HG03159 (cell line): Measurements from ENCODE around the gene PF4V1.
"Not testable (repeated sequence)": the region's sequence is repeated elsewhere in the genome, so short reads cannot be mapped to it uniquely, and the experiment has no call there.

Source experiments
- ATAC-seq: cut with Tn5 transposase; IDR thresholded peaks from one replicate; pipeline ENCODE4 v1.9.1; 2021; ENCODE audit warnings: mild to moderate bottlenecking, moderate library complexity; ENCODE audit not compliant: unreplicated experiment

The PF4V1 gene

DNA sequence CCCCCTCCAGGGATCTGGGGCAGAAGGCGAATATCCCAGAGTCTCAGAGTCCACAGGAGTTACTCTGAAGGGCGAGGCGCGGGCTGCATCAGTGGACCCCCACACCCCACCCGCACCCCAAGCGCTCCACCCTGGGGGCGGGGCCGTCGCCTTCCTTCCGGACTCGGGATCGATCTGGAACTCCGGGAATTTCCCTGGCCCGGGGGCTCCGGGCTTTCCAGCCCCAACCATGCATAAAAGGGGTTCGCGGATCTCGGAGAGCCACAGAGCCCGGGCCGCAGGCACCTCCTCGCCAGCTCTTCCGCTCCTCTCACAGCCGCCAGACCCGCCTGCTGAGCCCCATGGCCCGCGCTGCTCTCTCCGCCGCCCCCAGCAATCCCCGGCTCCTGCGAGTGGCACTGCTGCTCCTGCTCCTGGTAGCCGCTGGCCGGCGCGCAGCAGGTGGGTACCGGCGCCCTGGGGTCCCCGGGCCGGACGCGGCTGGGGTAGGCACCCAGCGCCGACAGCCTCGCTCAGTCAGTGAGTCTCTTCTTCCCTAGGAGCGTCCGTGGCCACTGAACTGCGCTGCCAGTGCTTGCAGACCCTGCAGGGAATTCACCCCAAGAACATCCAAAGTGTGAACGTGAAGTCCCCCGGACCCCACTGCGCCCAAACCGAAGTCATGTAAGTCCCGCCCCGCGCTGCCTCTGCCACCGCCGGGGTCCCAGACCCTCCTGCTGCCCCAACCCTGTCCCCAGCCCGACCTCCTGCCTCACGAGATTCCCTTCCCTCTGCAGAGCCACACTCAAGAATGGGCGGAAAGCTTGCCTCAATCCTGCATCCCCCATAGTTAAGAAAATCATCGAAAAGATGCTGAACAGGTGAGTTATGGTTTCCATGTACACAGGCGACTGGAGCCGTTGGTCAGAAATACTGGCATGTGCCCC lies 16.3 kb downstream of the PF4V1 start, which contains the start of gene CXCL1:
TSS of gene CXCL1 (plus strand) at position 264 of the 926 bp plus-strand sequence. CDS start at position 342, 78 bp downstream.
- ATAC-seq: no peak

DNA sequence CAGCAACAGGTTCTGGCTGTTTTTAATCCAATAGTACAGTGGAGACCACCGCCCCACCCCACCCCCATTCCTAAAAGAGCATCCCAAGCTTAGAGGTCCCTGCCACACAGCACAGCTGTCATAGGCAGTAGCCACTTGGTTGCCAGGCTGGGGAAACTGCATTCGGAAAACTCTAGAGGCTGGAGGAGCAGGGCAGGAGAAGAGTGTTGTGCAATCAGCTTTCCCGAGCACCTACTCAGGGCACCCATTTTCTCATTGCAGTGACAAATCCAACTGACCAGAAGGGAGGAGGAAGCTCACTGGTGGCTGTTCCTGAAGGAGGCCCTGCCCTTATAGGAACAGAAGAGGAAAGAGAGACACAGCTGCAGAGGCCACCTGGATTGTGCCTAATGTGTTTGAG lies 17.2 kb downstream of the PF4V1 start:
- ATAC-seq: no peak

DNA sequence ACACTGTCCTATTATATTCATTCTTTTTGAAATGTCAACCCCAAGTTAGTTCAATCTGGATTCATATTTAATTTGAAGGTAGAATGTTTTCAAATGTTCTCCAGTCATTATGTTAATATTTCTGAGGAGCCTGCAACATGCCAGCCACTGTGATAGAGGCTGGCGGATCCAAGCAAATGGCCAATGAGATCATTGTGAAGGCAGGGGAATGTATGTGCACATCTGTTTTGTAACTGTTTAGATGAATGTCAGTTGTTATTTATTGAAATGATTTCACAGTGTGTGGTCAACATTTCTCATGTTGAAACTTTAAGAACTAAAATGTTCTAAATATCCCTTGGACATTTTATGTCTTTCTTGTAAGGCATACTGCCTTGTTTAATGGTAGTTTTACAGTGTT lies 17.7 kb downstream of the PF4V1 start:
- no peak for ATAC-seq

DNA sequence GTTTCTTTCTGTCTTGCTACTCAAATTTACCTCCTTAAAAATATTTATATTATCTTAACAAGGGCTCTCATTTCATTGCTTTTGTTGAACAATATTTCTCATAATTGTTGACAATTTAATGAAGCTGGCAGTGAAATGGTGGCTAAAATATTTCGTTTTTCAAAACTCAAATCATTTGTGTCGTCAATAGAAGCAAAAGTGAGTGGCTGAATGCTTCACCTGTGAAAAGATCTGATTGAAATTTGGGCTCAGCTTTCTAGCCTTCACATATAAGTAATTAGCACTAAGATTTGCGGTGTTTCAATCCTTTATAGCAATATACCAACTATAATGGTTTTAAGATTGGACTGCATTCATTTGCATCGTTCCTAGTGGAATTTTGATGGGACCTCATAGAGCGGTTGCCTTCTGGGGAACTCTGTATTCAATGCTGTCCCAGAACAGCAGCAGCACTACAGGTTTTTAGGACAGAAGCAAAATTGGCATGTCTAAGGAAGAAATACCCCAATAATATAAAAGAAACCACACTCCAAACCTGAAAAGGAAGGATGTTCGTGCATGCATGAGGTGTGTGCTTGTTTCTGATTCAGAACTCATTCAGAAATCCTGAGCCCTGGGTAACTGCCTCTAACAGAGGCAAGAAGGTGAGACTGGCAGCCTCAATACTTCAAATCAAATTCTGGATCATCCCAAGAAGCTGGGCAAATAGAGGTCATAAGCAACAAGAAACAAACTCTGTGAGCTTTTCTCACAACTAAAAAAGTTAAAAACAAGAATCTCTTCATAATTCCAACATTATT lies 18.6 kb downstream of the PF4V1 start:
- ATAC-seq: no peak

DNA sequence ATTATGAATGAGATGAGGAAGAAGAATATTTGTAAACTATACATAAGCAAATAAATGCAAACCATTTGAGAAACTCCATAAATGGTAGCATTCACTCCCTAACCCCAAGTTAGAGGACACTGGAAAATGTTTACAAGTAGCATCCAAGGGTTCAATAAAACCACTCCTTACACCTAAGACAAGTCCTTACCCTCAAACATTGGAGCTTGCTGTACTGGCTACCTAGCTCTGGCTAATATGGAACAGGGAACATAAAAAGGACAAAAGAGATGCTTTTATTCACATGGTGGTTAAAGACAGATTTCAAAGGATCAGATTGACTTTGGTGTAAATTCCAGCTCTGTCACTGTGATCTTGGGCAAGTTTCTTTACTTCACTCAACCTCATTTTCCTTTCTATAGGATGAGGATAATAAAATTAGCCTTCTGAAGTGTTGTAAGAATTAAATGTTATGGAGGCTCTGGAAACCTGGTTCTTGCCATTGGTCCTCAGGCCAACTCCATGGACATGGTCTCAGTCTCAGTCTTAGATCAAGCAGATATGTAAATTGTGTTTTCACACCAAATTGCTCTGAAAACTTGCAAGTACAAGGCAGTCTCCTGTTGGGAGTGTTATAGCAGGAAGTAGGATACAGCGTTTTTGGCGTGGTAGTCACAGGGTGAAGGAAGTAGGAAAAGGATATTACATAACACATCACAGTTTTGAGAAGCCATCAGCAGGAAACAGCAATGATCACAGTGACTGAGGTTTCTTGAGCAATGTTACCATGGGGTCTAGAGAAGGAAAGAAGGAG lies 19.4 kb downstream of the PF4V1 start:
- ATAC-seq: no peak

DNA sequence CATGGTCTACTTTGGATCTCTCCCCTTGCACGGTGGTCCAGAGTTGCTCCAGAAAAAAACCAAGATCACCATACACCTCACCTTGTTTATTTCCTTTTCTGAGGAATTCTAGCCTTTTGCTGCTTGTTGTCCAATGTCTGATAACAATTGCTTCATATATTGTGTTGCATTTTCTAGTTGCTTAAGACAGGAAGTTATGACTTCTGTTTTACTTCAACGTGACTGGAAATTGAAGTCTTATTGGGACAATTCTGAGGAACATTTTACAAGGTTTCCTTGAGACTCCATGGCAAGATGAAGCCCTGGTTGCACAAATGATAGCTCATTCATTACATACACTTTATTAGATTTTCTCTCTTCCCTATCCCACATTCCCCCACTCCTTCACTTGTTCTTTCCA lies 21.3 kb downstream of the PF4V1 start:
- ATAC-seq: no peak

DNA sequence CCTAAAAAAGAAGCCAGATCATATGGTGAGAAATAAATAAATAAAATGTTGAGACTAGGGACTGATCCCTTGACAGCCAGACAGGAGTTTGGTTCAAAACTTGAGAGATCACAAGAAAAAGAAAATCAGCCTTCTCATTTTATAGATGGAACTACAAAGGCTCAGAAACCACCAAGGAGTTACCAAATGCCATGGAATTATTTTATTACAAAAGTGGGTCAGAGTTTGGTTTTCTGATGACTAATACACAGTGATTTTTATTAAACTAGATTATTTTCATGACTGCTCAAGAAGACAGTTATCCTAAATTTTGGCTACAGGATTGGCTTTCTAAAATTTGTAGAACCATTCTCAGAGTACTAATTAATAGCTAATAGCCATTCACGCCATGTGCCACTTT lies 22.3 kb downstream of the PF4V1 start:
- ATAC-seq: no peak

DNA sequence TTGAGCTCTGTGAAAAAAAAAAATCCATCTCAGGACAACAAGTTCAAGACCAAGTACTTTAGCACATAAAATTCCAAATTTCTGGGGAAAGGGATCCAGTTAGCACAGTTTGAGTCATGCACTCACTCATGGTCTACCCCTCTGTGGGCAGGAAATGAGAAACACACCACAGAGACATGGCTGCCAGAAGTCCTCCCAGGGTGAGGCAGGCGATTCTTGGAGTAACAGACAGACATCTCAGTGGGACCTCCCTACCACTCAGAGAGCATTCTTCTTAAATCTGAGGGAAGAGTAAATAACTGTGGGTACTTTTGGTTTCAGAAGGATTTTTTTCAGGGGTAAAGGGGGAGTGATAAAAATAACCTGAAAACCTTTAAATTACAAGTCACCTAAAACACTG lies 30.2 kb downstream of the PF4V1 start:
- no peak for ATAC-seq

DNA sequence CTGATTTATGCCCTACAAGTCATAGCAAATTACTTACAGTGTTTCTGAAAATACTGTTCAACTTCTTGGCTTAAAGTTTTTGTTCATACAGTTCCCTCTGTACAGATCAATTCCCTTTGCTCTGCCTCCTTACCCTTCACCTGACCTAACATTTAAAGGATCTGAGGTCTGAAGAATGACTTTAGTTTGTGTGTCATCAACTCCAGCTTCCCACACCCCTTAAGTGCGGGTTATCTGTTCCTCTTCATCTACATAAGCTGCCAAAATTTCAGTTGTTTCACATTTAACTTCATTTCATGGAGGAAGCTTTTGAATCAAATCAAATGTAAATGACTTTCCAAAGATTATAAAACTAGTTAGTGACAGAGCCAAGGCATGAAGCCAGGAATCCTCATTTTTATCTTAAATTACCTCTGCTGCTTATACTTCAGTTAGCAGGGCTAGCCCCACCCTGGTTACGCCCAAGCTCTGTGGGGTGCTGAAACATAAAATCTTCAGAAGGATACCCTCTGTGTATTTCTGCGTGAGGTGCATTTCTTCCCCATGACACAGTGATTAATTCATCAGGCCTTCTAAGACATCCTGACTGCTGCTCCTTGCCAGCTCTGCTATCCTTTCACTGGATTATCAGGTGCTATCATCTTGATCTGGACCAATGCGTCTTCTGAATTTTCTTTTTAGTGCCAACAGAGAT lies 32.6 kb downstream of the PF4V1 start:
- no peak for ATAC-seq

DNA sequence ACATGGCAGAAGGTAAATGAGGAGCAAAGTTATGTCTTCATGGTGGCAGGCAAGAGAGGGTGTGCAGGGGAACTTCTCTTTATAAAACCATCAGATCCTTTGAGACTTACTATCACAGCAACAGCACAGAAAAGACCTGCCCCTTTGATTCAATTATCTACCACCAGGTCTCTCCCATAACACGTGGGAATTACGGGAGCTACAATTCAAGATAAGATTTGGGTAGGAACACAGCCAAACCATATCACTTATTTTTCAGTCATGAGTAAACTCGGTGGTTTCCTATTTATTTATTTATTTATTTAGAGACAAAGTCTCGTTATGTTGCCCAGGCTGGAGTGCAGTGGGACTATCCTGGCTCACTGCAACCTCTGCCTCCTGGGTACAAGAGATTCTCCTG lies 38.2 kb downstream of the PF4V1 start:
- no peak for ATAC-seq

DNA sequence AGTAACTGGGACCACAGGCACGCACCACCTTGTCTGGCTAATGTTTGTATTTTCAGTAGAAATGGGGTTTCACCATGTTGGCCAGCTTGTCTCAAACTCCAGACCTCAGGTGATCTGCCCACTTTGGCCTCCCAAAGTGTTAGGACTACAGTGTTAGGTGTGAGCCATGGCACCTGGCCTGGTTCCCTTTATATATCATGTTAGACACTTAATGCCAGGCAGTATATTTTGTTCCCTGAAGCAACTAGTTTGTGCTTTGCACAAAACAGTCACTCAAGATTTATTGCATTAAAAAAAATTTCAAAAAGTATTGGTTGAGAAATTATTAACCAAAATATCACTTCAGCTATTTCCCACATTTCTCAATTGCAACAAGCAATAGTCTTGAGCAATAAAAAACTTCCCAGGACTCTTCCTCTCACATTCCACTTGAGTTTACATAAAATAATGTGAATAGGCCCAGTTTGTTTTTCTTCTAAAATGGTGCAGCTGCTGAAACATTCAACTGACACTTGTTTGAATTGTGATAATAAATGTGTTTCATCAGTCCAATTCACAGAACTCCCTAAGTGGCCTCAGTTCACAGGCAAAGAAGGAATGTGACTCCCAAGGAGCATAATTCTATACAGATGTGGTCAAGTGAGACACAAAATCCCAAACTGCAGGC lies 38.8 kb downstream of the PF4V1 start:
- ATAC-seq: no peak

DNA sequence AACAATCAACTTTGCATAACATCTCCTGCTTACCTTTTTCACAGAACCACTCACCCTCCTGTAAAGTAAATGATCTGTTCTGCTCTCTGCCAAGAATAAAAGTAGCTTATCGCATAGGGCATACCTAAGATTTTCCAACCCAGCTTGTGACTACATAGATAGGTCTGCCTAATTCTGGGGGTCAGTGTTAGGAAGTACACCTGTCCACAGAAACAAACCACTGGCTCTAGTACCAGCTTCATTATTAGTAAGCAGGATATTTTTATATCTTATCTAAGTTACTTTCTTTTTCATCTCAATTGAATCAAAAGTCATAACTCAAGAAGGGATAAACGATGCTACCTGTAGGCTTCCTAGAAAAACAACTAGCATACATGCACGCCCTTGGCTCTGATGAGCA lies 39.9 kb downstream of the PF4V1 start:
- no peak for ATAC-seq

DNA sequence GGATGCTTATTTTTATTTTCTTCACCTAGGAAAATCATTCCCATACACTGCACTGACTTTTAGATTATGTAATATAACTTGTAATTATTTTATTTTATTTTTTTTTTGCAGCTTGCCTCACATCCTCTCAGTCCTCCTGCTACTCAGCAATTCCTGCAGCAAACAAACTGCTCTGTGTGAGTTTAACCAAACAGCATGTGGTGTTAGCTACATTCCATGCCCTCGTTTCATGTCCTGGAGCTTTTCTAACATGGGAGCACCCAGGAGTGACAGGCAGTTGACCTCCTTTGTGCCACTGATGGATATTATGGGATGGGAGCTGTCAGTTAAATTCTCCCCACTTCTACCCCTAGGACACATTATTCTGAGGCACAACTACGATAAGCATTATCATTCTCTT lies 40.9 kb downstream of the PF4V1 start:
- ATAC-seq: no peak

DNA sequence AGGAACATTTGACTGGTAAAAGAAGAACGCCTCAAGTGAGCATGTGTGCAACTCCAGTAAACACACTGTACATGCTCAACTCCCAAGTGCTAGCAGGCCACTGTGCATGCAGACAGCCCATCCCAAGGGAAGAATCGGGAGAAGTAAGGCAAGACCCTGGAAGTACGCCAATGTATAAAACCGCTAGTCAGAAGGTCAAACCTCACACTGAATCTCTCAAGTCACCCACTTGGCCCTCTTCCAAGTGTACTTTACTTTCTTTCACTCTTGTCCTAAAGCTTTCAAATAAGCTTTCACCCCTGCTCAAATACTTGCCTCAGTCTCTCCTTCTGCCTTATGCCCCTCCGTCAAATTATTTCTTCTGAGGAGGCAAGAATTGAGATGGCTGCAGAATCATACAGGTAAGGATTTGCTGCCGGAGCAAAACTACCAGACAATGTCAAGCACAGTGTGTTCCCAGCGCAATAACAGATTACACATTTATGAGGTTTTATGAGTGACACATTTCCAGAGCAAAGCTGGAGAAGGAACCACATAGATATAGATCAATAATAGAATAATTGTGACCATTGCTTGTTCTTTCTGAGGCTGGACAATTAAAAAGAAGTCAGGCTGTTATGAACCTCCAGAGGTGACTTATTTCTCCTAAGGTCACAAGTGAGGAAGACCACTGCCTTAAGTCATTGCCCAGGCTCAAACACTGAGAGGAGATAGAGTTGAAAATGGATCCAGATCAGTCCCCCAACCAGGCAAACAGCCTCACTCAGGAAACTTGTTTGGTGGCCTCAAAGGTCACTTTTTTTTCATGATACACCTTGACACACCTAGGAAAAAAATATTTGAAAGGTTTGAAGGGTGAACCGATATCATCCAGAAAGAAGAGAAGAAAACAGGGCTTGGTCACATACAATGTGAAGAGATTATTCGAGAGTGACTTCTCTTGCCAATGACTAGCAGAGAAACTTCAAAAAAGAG lies 42.4 kb downstream of the PF4V1 start:
- ATAC-seq: no peak

DNA sequence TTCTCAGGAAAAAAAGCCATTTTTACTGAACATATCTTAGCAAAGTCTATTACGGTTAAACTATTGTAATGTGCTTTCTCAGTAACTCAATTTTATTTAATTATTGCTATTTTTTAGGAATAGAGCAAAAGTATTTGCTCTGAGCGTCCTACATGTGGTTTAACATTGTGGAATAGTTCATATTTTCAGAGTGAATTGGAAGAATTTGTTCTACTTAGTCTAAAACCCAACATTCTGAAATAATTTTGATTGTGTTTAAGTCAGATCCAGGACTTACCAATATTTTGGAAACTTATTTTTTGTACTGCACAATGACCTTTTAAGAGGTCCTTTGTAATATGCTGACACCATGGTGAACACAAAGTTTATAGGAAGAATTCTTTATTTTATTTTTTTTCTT lies 43.3 kb downstream of the PF4V1 start:
- no peak for ATAC-seq

DNA sequence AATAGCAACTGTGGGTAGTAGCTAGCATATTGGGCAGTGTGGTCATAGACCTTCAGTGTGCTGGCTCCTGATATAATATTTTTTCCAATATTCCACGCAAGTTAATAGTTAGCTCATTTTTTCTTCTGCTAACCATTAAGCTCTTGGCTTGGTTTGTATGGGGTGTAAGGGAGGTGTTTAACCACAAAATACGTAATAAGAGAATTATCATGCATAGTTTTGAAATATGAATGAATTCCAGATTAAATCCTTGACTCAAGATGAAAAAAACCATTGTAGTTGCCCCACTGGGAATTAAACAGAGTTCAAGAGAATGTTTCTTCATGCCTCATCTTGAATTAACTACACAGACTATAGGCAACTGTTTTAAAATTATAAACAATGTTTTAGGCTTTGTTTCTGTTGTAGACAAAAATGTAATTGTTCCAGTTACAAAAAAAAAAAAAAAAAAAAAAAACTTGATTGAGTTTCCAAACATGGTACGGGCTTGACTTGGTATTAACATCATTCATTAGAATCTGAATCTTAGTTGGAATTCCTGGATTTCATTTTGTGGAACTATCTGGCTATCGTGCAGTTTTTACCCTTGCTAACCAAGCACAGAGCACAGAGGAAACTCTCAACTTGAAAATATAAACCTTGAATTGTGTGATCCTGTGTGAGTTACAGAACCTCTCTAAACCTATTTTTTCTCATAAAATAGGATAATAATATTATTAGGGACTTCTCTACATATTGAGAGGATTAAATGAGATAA lies 44.5 kb downstream of the PF4V1 start:
- no peak for ATAC-seq

DNA sequence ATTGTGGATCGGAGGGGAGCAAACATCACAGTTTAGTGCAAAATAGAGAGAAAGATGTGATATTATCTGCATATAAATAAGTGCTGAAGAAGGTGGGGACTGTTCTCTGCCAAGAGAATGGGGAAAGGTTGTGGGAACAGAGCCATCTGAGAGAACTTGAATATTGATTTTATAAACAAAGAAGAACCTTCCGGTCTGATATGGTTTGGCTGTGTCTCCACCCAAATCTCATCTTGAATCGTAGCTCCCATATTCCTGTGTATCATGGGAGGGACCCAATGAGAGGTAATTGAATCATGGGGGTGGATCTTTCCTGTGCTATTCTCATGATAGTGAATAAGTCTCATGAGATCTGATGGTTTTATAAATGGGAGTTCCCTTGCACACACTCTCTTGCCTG lies 46.2 kb downstream of the PF4V1 start:
- ATAC-seq: not testable (repeated sequence)

DNA sequence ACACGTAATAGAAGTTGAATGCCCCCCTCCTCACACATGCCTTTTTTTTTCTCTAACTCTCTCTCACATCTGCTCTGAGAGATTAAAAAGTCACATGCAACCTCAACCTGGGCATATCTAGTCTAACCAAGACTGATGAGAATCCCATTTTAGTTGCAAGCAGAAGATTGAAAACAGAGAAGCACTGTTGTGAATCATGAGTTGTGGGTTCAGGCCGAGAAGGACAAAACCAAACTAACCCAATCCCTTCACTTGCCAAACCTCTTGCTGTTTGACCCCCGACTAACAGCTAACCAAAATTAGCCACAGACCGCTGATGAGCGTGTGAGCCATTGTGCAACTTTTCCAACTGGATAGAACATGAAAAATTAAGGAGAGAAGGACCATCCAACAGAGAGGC lies 47.9 kb downstream of the PF4V1 start:
- ATAC-seq: no peak
